ENCODE results near the gene POU2F2.
A peak's percentile ranks its signal among the peaks of the same experiment; 100 is the strongest.

- TF ChIP-seq CTCF (IDR thresholded peaks at IDR 0.05 in 8 of 11, conservative IDR thresholded peaks at IDR 0.05 in 3 of 11) (peak in 2 of 11 experiments; percentile 6 to 13), POLR2A (IDR thresholded peaks at IDR 0.05) (no peak), POLR2AphosphoS5 (IDR thresholded peaks at IDR 0.05) (peak in 2 of 3 donors; percentile 35 to 53)
Measured at GRCh38 chr19:42113641-42114348, 18.5 kb downstream of the POU2F2 start.
